Cardiac septum (tissue), 1 donor: ENCODE results near the gene EP400. TPM values are rescaled to one million over a fixed set of nuclear protein-coding genes. Genes with fewer than 3 reads are reported as not detected.
"Not testable (repeated sequence)": the region's sequence is repeated elsewhere in the genome, so short reads cannot be mapped to it uniquely, and the experiment has no call there.

ENCODE experiments used
- DNase-seq: peaks from one replicate; pipeline ENCODE4 v3.0.0-alpha.2; 2020; ENCODE audit warnings: low spot score
- intact Hi-C: fragments of 100-400 bp; cut with DNase I; formaldehyde crosslinking; loops from one replicate; pipeline ENCODE4 v1.14.0; 2022
- total RNA-seq: library from RNA; stranded (reverse); fragmentation: NEBNext Ultra II Directional; extraction: Animal tissue kit (Norgen Biotek cat#: 25700); gene quantifications from one replicate; pipeline ENCODE4 v1.2.1, GENCODE V29; 2021
- donor health status: DM: no; HTN: no; CAD: no.

Gene EP400
- total RNA-seq, 1 donor from 2014 or later = 23.1 TPM

- intact Hi-C loops = no loop called here
- no peak for DNase-seq
Observed at GRCh38 chr12:132089407-132089910, 139.7 kb downstream of the EP400 start.

- no peak for DNase-seq
- intact Hi-C loops = no loop called here
Observed at GRCh38 chr12:132094269-132094891, 144.6 kb downstream of the EP400 start.

GRCh38 chr12:132095520-132096409, 146.0 kb downstream of the EP400 start:
- DNase-seq = no peak
- intact Hi-C loops = no loop called here

- DNase-seq = peak; percentile 63
- intact Hi-C loops = no loop called here
Observed at GRCh38 chr12:132099739-132100138, 150.0 kb downstream of the EP400 start.

- peak; percentile 55 for DNase-seq
- intact Hi-C loops = no loop called here
Observed at GRCh38 chr12:132100306-132101065, 150.7 kb downstream of the EP400 start.

GRCh38 chr12:132102297-132102696, 152.6 kb downstream of the EP400 start:
- no peak for DNase-seq
- intact Hi-C loops = no loop called here

GRCh38 chr12:132103072-132103471, 153.3 kb downstream of the EP400 start:
- DNase-seq, intact Hi-C loops: not testable (repeated sequence)

GRCh38 chr12:132103542-132104308, 154.0 kb downstream of the EP400 start:
- intact Hi-C loops = no loop called here
- no peak for DNase-seq

- intact Hi-C loops = no loop called here
- no peak for DNase-seq
Observed at GRCh38 chr12:132105467-132105866, 155.7 kb downstream of the EP400 start.

- intact Hi-C loops = no loop called here
- DNase-seq = no peak
Observed at GRCh38 chr12:132106921-132107320, 157.2 kb downstream of the EP400 start.

GRCh38 chr12:132108211-132108832, 158.6 kb downstream of the EP400 start:
- intact Hi-C loops = no loop called here
- no peak for DNase-seq

GRCh38 chr12:132109741-132110140, 160.0 kb downstream of the EP400 start:
- intact Hi-C loops = no loop called here
- DNase-seq = no peak

- intact Hi-C loops = no loop called here
- DNase-seq = no peak
Observed at GRCh38 chr12:132110677-132111076, 160.9 kb downstream of the EP400 start.

GRCh38 chr12:132111654-132112304, 162.0 kb downstream of the EP400 start:
- intact Hi-C loops = no loop called here

GRCh38 chr12:132114667-132115066, 164.9 kb downstream of the EP400 start:
- peak; percentile 50 for DNase-seq
- intact Hi-C loops = no loop called here

More at GRCh38 chr12:132111654-132112304, 162.0 kb downstream of the EP400 start:
- no peak for DNase-seq

- DNase-seq = no peak
- intact Hi-C loops = no loop called here
Observed at GRCh38 chr12:132115500-132115899, 165.8 kb downstream of the EP400 start.

- DNase-seq = peak; percentile 59
- intact Hi-C loops = no loop called here
Observed at GRCh38 chr12:132116709-132117557, 167.2 kb downstream of the EP400 start.

- intact Hi-C loops = no loop called here
- peak; percentile 58 for DNase-seq
Observed at GRCh38 chr12:132117558-132117875, 167.8 kb downstream of the EP400 start.
